ENCODE results near the gene HIF1A.
"Not testable (repeated sequence)": the region's sequence is repeated elsewhere in the genome, so short reads cannot be mapped to it uniquely, and the experiment has no call there.

Gene HIF1A

DNA sequence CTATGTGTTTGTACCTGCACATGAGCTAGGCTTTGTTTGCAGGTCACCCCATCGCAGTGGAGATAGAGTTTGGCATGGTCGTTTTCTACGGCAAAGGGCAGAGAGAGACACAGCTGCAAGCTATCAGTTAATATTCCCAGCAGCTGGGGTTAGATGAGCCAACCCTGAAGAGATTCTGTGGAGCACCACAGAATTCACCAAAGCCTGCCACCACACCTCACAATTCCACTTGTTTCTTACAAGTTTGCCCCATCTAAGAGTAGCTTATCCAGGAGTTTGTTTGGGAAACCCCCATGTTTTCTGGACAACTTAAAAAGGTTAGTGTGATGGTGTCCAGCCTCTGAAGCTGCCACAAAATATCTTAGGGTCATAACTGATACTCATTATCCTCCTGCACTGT lies 20.0 kb upstream of the HIF1A start:
- no peak for DNase-seq

DNA sequence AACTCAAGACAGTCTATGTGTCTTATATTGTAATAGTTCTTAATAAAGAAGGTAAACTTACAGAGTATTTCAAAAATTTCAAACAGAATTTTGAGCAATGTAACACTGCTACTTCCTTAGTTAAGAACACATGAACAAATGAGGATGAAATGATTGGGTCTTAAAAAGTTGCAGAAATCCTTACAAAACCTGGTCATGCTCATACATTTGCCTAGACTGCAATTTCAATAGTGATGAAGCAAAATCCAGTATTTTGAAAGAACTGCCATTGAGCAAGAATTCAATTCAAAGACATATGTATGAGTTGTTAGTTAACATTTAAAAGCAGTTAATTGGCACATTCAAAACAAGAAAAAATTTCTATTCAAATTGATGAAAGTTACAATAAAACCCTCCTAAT lies 17.8 kb upstream of the HIF1A start:
- no peak for DNase-seq

DNA sequence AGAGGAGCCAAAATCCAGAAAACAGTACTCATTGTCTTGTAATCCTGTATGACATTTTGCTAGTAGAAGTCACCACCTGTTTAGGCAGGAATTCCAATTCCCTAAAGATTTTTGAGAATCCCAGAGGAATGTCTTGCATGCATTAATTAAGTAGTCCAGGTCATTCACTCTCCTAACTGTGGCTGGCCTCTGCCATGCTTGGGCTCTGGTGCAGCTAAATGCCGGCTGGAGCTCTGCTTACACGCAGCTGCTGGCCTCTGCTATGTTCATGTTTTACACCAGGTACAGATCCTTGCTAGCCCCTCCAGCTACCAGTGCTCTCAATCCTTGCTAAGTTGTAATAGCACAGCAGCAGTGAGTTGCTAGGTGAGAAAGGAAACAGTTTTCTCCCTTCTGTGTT lies 16.3 kb upstream of the HIF1A start:
- DNase-seq = no peak

DNA sequence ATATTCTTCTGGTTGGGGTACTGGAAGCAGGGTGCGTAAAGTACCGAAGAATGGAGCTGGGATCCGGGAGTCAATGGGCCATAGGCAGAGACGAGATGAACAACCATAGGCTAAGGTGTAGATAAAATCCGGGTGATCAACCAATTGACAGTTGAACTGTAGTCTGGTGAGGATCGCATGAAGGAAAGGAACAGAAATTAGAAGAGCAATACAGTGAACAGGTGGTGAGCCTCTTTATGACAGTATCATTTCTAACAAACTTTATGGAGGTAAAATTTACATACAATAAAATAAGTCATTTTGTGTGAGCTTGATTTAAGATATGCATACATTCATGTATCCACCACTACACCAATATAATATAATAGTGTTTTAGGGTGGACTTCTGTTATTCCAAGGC lies 13.9 kb upstream of the HIF1A start:
- no peak for DNase-seq

DNA sequence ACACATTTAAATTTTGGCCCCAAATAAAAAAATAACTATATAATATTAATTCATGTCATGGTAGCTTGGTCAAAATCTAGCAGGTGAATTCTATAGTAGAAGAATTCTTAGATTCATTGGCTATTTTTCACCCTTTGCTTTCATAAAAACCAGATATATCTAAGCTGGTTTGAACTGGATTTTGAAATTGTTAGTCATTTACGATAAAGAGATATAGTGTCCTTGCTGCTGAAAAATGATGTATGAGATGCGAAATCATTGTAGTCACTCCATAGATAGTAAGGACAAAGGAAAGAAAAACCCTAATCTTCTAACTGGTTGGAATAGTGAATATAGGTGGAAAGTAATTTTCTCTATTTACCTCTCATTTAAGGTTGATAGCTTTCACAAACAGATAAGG lies 12.2 kb upstream of the HIF1A start:
- DNase-seq = no peak

DNA sequence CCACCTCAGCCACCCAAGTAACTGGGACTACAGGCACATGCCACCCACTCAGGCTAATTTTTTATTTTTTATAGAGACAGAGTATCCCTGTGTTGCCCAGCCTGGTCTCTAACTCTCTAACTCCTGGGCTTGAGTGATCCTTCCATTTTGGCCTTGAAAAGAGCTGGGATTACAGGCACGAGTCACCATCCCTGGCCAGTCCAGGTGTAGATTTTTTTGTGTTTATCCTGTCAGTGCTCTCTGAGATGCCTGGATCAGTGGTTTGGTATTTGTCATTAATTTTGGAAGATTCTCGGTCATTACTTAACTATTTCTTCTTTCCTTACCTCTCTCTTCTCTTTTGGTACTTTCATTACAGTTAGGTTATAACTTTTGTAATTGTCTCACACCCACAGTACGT lies 5.3 kb upstream of the HIF1A start:
- DNase-seq = no peak

DNA sequence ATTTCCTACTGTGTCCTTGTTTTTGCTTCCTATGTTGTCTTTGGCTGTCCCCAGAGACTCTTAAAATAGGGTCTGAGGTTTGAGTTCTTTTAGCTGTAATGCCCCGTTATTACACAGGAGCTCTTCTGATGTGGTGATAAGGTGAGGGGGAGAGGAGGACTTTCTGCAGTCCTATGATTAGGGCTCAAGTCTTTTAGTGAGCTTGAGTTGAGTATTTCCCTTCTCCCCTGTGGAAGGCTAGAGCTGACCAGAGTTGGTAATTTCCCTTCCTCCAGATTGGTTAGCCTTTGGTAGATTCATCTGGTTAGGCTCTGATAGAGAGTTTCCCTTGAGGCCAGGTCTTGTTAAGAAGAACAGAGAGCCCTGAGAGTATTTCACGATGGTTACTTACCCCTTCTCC lies 4.3 kb upstream of the HIF1A start:
- DNase-seq = peak; percentile 42

DNA sequence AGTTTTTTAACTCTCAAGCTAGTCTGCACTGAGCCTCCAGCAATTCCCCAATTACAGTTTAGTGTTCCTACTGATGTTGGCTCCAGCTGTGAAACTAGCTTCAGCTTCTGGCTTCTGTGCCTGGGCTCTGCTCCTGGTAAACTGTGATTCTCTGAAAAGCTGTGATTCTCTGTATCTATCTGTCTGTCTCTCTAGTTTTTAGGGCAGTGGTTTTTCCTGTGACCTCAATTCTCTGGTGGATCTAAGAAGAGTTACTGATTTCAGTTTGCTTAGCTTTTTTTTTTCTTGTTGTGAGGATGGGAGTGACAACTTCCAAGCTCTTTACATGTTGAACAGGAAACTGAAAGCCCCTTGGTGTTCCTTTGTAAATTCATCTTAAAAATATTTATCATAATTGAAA lies 3.8 kb upstream of the HIF1A start:
- DNase-seq = peak; percentile 50

DNA sequence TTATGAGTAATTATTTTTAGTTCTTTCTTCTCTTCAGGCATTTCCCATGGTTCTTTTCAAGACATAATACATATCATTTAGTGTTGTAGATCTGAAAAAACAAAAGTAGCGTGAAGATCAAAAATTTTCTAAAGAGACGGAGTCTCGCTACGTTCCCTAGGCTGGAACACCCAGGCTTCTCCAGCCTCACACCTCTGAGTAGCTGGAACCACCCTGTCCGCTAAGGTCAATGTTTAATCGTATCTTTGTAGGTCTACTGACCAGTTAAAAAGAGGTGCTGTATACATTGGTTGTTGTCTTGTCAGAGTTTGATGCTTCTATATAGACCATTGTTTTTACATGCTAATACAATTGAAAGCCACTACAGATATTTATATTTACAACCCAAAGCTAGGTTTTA lies 1.3 kb upstream of the HIF1A start:
- no peak for DNase-seq

DNA sequence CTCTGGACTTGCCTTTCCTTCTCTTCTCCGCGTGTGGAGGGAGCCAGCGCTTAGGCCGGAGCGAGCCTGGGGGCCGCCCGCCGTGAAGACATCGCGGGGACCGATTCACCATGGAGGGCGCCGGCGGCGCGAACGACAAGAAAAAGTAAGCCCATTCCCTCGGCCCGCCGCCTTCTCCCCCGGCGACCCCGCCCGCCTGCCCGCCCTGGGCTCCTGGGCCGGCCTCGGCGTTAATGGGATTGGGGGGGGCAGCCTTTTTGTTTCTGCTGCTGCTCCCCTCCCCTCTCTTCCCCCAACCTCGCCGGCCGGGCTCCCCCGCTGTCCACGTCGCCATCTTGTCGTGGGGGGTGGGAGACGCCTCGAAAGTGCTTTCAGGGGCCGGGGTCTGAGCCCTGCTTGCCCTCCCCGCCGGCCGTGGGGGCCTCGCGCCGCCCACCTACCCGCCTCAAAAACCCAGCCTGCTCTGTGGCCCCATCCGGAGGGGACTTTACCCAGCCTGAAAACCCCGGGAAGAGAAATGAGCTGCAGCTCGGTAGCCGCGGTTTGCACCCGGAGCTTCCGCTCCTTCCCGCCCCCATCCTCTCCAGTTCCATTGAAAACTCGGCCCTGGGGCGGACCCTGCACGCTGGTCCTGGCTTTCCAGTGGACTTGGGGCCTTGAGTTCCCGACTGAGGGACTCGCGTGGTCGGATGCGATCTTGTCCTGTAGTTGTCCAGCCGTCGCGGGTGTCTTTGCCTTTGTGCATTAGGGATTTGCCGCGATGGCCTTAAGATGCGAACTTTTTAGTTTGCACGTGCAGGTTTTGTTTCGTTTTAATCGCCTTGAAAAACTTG lies 598 bp downstream of the HIF1A start:
- peak; percentile 64 for DNase-seq

DNA sequence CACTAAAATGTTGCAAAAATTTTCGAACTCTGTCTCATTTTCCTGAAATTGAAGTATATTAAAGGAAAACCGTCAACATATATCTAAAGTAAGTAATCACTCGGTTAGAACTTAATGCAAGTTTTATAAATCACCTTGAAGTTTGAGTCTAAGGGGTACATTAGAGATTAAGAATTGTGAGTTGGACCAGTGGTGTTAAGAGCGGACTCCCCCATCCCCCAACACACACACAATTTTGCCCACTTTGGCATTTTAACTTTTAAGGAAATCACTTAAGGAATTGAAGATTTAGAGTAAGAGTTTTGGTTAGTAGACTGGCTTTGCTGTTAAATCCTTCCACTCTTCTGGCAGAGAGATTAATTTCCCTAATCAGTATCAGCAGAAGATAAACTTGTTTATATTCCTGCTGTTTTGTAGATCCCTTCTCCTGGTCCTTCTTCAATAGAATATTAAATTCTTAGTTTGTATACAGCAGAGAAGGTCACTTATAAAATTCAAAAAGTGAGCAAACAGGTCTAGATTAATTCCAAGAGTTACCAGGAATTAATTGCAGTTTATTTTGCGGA lies 1.5 kb downstream of the HIF1A start:
- DNase-seq = no peak

DNA sequence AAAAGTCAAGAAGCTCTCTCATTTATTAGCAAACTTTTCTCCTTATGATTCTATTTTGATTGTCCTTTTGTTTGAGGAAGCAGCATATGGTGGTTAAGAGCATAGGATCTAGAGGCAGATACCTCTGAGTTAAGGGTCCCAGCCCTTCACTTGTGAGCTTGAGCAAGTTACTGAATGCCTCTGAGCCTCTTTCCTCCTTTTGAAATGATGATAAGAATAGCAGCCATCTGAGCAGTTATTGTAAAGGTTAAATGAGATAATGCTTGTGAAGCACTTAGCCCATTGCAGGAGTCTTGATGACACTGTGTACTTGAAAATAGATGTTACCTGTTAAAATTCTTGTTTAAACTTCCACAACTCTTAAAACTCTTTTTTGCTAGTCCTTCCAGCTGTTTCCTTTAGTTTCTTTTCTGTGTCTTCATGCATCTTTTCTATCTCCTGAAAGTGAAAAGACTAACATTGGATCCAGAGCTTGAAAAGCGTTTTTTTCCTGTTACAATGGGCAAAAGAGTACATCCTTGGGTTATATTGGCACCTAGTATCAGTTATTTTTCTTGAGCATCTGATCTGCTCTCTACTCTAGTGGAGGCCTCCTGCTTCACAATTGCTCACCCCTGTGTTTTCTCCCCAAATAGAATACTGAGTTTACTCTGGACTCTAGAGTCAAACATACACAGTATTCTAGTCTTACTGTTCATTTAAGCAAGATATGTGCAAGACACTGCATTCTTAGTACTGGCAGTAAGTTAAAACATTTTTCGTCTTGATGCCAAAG lies 3.1 kb downstream of the HIF1A start:
- DNase-seq = peak; percentile 34

DNA sequence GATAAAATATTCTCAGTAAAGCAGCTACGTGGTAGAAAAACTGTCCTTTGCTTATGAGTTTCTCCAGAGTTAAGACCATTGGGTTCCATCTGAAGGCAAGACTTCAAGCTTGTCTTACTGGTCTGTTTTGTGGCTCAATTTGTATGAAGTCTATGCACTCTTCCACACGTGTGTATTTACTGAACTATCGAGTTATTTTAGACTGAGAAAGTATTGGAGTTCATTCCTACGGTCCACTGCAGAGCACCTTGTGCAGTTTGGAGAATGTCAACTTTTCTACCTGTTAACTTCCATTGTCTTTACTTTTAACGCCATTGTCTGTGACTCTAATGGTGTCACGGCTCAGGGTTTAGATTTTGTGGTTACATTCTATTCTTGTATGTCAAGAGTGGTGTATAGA lies 3.7 kb downstream of the HIF1A start:
- no peak for DNase-seq

DNA sequence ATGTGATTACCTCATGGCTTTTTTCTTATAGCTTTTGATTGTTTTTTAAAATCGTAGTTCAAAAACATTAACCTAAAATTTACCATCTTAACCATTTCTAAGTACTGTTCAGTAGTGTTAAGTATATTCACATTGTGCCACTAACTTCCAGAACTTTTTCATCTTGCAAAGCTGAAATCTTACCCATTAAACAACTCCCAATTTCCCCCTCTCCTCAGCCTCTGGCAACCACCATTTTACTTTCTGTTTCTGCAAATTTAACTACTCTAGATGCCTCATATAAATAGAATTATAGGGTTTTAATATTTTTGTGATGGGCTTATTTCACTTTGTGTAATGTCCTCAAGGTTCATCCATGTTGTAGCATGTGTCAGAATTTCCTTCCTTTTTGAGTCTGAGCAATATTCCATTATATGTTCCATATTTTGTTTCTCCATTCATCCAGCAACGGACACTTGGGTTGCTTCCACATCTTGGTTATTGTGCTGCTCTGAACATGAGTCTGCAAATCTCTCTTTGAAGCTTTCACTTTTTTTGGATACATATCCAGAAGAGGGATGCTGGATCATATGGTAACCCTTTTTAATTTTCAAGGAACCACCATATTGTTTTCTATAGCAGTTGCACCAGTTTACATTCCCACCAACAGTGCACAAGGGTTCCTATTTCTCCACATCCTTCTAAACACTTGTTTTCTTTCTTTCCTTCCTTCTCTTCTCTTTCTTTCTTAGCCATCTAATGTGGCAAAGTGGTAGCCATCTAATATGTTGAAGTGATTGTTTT lies 5.0 kb downstream of the HIF1A start:
- DNase-seq = no peak

DNA sequence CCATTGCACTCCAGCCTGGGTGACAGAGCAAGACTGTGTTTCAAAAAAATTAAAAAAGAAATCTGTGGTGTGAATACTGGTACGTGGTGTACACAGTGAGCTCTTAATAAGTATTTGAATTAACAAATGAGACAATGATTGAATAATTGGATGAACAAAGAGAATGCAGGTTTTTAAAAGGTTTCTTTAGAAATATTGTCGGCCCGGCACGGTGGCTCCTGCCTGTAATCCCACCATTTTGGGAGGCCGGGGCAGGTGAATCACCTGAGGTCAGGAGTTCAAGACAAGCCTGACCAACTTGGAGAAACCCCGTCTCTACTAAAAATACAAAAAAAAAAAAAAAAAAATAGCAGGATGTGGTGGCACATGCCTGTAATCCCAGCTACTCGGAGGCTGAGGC lies 6.6 kb downstream of the HIF1A start:
- no peak for DNase-seq

DNA sequence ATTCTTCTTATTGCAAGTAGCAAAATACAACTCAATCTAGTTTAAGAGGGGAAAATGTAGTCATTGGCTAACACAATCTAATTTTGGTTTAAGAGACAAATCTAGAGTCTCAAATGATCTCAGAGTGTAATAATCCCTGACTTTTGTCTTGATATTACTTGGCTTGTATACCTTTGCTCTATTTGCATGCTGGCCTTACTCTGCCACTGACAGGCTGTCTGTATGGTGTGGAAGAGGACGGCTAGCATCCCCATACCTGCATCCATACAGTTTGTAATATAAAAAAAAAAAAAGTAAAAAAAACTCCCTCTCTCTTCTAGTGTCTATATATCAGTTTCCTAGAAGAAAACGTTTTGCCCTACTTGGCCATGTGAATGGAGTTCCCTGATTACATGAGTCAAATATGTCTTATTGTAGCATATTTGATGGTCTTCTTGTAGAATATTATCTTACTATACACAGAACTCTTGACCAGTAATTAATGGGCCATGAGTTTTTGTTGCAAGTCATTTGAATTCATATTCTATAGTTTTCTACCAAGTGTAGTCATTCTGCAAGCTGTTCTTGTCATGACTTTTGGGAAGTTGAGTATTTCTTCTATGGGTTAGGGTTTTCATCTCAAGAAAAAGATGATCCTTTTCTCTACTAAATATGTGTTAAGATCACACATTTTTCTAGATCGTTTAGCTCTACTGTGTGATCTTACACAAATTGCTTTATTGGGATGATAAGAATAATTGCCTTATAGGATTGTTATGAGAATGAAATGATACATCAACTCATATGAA lies 8.2 kb downstream of the HIF1A start:
- peak; percentile 53 for DNase-seq

DNA sequence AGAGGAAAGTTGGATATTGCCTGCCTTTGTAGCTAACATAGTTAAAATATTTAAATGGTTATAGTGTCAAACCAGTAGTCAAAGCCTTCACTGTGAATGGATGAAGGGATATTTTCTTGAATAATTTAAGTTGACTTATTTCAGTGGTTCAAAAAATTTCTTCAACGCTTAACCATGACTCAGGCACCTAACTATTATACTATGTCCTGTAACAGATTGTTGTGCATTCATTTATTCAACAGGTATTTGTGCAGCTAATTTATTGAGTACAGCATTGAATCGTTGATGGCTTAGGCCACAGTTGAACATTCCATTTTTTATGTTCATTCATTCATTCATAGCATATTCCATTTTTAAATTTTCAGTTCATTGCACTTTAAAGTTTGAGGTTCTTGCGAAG lies 9.2 kb downstream of the HIF1A start:
- DNase-seq = no peak

DNA sequence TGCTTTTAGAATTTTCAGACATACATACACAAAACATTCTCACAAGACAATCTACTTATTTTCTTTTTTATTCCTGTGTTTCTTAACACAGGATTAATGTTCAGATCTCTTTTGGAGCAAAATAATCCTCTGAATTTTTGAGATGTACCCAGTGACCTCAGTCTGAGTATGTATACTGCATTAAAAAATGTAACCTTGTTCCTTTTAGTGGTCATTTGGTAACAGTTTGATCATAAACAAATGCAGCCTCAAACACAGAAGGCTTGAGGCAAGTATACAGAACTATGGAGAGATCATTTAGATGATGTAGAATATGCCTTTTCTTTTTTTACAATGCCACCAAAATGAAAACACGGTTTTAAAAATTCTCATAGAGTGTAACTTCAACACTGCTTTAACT lies 9.7 kb downstream of the HIF1A start:
- DNase-seq = no peak

DNA sequence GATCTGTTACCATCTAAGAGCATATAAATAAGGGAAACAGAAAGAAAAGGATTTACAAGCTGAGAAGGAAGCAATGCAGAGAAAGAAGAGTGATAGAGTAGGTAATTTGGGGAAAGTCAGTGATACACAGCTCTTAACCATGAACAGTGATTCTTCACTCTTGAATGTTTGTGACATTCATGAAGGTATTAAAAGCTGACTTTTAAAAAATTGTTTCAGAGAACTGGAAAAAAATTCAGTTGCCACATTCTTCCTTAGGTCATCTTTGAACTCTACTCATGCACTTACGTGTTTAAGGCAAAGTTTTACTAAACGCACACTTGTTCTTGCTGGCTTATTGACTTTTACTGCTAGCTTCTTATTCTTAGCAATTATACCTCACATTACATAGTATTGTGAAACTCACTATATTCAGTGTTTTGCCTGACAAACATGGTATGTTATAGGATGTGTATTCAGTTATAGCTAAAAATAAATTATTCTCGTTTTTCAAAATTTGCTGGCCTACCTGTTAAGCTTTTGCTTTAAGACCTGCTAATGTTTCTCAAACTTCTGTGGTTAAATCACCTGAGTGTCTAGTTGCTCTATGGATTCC lies 10.9 kb downstream of the HIF1A start:
- no peak for DNase-seq

DNA sequence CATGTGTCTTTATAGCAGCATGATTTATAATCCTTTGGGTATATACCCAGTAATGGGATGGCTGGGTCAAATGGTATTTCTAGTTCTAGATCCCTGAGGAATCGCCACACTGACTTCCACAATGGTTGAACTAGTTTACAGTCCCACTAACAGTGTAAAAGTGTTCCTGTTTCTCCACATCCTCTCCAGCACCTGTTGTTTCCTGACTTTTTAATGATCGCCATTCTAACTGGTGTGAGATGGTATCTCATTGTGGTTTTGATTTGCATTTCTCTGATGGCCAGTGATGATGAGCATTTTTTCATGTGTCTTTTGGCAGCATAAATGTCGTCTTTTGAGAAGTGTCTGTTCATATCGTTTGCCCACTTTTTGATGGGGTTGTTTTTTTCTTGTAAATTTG lies 12.5 kb downstream of the HIF1A start:
- DNase-seq = not testable (repeated sequence)

DNA sequence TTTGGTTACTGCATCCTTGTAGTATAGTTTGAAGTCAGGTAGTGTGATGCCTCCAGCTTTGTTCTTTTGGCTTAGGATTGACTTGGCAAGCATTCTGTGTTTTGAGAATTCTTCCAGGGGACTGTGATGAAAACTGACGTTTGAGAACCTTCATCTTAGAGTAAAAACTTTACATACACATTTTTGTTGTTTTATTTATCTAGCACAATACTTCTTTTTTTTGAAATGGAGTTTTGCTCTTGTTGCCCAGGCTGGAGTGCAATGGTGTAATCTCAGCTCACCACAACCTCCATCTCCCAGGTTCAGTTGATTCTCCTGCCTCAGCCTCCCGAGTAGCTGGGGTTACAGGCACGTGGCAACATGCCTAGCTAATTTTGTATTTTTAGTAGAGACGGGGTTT lies 13.4 kb downstream of the HIF1A start:
- DNase-seq = not testable (repeated sequence)

Measured in activated CD4-positive, alpha-beta T cell treated with anti-CD3 and anti-CD28 coated beads, Interleukin-10, Interleukin-2, amounts not matched to agents 100 ng/mL and 50 ng/mL, durations not matched to agents 16 hours and 8 hours (primary cell).